SU-DHL-6 (cell line): ENCODE results near the gene RAP1A.

Experiments
- H2AFZ ChIP-seq: fragments of 200-600 bp; sonication (generic); 2 replicates; pipeline ENCODE4 v1.6.1; 2014; ENCODE audit warnings: low read depth, mild to moderate bottlenecking, moderate library complexity, mixed read lengths, antibody characterized with exemption, low read length; ENCODE audit not compliant: severe bottlenecking
- H3F3A ChIP-seq: fragments of 200-600 bp; shearing (Covaris generic); 2 replicates; pipeline ENCODE4 v1.6.0; 2016; ENCODE audit warnings: antibody characterized with exemption, mild to moderate bottlenecking; ENCODE audit not compliant: insufficient read depth
- H3K27ac ChIP-seq: fragments of 200-600 bp; sonication (generic); 2 replicates; pipeline ENCODE4 v1.5.1; 2016; ENCODE audit warnings: low read depth, mild to moderate bottlenecking, low read length, moderate library complexity, mixed read lengths
- H3K27me3 ChIP-seq: fragments of 200-600 bp; sonication (generic), shearing (Covaris generic); 2 replicates; pipeline ENCODE4 v1.6.0; 2014; ENCODE audit warnings: mild to moderate bottlenecking, low read length
- H3K36me3 ChIP-seq: fragments of 200-600 bp; sonication (generic); 2 replicates; pipeline ENCODE4 v1.6.1; 2014; ENCODE audit warnings: mild to moderate bottlenecking, low read length, mixed read lengths
- H3K4me2 ChIP-seq: fragments of 300-600, 200-600 bp; shearing (Covaris generic), sonication (generic); 2 replicates; pipeline ENCODE4 v1.6.0; 2014; ENCODE audit warnings: low read length, low read depth, mild to moderate bottlenecking; ENCODE audit not compliant: poor library complexity, severe bottlenecking
- H3K4me3 ChIP-seq: fragments of 200-600 bp; sonication (generic); 2 replicates; pipeline ENCODE4 v1.5.1; 2014; ENCODE audit warnings: antibody characterized with exemption, low read length, mild to moderate bottlenecking, mixed read lengths; ENCODE audit not compliant: insufficient read depth, poor library complexity, severe bottlenecking
- H3K79me2 ChIP-seq: fragments of 200-600 bp; sonication (generic); 2 replicates; pipeline ENCODE4 v1.6.1; 2014; ENCODE audit warnings: mild to moderate bottlenecking, low read length, moderate library complexity; ENCODE audit not compliant: insufficient read depth
- H3K9ac ChIP-seq: fragments of 200-600 bp; sonication (generic); 2 replicates; pipeline ENCODE4 v1.7.0; 2014; ENCODE audit warnings: mild to moderate bottlenecking, low read length
- H3K9me2 ChIP-seq: fragments of 200-600 bp; sonication (generic); replicated peaks from 2 replicates; pipeline ENCODE4 v1.6.1; 2014; ENCODE audit warnings: low read length; ENCODE audit not compliant: insufficient read depth
- H3K9me3 ChIP-seq: fragments of 200-600 bp; sonication (generic); 2 replicates; pipeline ENCODE4 v1.6.1; 2014; ENCODE audit warnings: low read length, mixed read lengths; ENCODE audit not compliant: insufficient read depth
- H4K20me1 ChIP-seq: fragments of 200-600 bp; sonication (generic); 2 replicates; pipeline ENCODE4 v1.6.1; 2014; ENCODE audit warnings: low read depth, mild to moderate bottlenecking, antibody characterized with exemption, low read length, moderate library complexity, mixed read lengths
- CTCF ChIP-seq: fragments of 200-600 bp; sonication (generic); IDR thresholded peaks from one replicate; pipeline ENCODE4 v1.5.1; 2017; ENCODE audit warnings: antibody characterized with exemption, mild to moderate bottlenecking, low read length, moderate library complexity; ENCODE audit not compliant: insufficient read depth, poor library complexity, severe bottlenecking
- EZH2phosphoT487 ChIP-seq: fragments of 200-600 bp; sonication (generic), shearing (Covaris generic); conservative IDR thresholded peaks from 2 replicates; pipeline ENCODE4 v1.6.1; 2018; ENCODE audit warnings: mild to moderate bottlenecking, antibody characterized with exemption, low read length, moderate library complexity, mixed read lengths

Gene RAP1A

GRCh38 chr1:111600886-111601386 lies 18.7 kb upstream of the RAP1A start:
- Histone ChIP-seq H3F3A (peaks cover 34% of the 10 kb centered on the region), H3K4me3 (peak overlapping the region; percentile 2), H3K27ac (peak overlapping the region; percentile 87), H3K79me2 (no peaks in the 10 kb centered on the region), H3K9ac (peak overlapping the region; percentile 30), H3K4me2 (peak overlapping the region; percentile 69), H3K9me2 (no peaks in the 10 kb centered on the region), H3K27me3 (no peaks in the 10 kb centered on the region), H4K20me1 (no peaks in the 10 kb centered on the region), H2AFZ (peak overlapping the region; percentile 15), H3K36me3 (no peaks in the 10 kb centered on the region), H3K9me3 (no peaks in the 10 kb centered on the region)
- TF ChIP-seq EZH2phosphoT487 (no peak), CTCF (no peak)

- H3K4me3 ChIP-seq: peak overlapping the region; percentile 32
- no peaks in the 10 kb centered on the region for H4K20me1 ChIP-seq
- H3K4me2 ChIP-seq: peak overlapping the region; percentile 69
- peak overlapping the region; percentile 1 for H2AFZ ChIP-seq
- peaks cover 34% of the 10 kb centered on the region for H3F3A ChIP-seq
- H3K9me3 ChIP-seq: no peaks in the 10 kb centered on the region
- H3K27ac ChIP-seq: peak overlapping the region; percentile 87
- H3K79me2 ChIP-seq: no peaks in the 10 kb centered on the region
- no peaks in the 10 kb centered on the region for H3K27me3 ChIP-seq
- peak overlapping the region; percentile 30 for H3K9ac ChIP-seq
- TF ChIP-seq CTCF: no peak
- TF ChIP-seq EZH2phosphoT487: no peak
- no peaks in the 10 kb centered on the region for H3K36me3 ChIP-seq
- H3K9me2 ChIP-seq: no peaks in the 10 kb centered on the region
These were observed 17.3 kb upstream of the RAP1A start for GRCh38 chr1:111602302-111602701.

GRCh38 chr1:111602974-111603373 lies 16.6 kb upstream of the RAP1A start:
- Histone ChIP-seq H3K4me3 (no peak overlapping the region), H3K79me2 (no peaks in the 10 kb centered on the region), H3K36me3 (no peaks in the 10 kb centered on the region), H2AFZ (no peak overlapping the region), H3K9ac (peak overlapping the region; percentile 30; the same call in 1 of the 2 replicates), H3F3A (peaks cover 34% of the 10 kb centered on the region), H3K9me3 (no peaks in the 10 kb centered on the region), H3K27me3 (no peaks in the 10 kb centered on the region), H3K4me2 (peak overlapping the region; percentile 69), H3K9me2 (no peaks in the 10 kb centered on the region), H3K27ac (peak overlapping the region; percentile 87), H4K20me1 (no peaks in the 10 kb centered on the region)
- TF ChIP-seq EZH2phosphoT487 (no peak), CTCF (no peak)
